Cardiac fibroblast (primary cell): ENCODE measurements around the gene ELL.

Source experiments
- DNase-seq, 2 donors: peaks; one replicate each; pipeline versions ENCODE4 v3.0.0 to v3.0.0-alpha.2; 2010; ENCODE audit warnings: low read depth in 2 of 2
- H3K4me3 ChIP-seq, 2 donors: replicated peaks in 1 of 2; 1 replicate in 1 of 2; 2 replicates in 1 of 2; pipeline ENCODE4 v1.5.1; 2011; ENCODE audit warnings: low read depth in 2 of 2, low read length in 2 of 2, mild to moderate bottlenecking in 2 of 2, moderate library complexity in 1 of 2
- CTCF ChIP-seq: IDR thresholded peaks from one replicate; pipeline ENCODE4 v1.5.1; 2011; ENCODE audit warnings: low read depth, mild to moderate bottlenecking, low read length, inconsistent platforms

ELL gene

DNA sequence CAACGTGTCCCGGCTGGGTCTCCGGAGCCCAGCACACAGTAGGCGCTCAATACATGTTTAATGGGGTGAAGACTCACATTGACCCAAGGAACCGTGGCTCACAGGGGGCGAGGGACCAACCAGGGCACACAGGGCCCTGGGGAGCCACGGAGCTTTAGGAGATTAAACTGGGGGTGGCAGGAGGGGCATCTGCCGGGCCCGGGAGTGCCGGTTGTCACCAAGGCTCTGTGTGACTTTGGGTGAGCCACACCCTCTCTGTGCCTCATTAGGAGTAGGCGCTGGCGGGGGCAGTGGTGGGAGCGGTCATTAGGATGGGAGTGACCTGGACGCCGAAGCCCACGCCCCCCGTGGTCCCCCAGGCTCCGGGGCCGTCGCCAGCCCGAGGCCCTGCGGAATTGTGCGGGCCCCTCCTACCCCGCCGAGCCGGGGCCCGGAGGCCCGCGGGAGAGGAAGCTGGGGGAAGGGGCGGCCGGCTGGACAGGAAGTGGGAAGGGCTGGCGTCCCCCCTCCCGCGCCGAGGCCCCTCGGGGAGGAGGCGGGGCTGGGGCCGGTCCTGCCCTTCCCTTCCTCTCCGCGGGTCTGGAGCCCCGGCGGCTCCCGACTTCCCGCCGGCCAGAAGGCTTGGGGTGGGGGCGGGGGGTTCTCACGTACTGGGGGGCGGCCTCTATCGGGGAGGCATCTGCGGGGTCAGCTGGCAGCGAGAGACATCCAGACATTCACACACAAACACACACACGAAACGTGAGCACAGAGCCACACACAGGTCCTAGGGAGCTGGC lies 104.4 kb downstream of the ELL start:
- TF ChIP-seq CTCF, result no peak
- H3K4me3 ChIP-seq, result peak overlapping the region; percentile 17 to 33
- peak; percentile 78 to 95 for DNase-seq

GRCh38 chr19:18416778-18417249 lies 105.1 kb downstream of the ELL start:
- no peak for TF ChIP-seq CTCF
- peak; percentile 92 to 96 for DNase-seq
- H3K4me3 ChIP-seq, result peak overlapping the region; percentile 17 to 33

DNA sequence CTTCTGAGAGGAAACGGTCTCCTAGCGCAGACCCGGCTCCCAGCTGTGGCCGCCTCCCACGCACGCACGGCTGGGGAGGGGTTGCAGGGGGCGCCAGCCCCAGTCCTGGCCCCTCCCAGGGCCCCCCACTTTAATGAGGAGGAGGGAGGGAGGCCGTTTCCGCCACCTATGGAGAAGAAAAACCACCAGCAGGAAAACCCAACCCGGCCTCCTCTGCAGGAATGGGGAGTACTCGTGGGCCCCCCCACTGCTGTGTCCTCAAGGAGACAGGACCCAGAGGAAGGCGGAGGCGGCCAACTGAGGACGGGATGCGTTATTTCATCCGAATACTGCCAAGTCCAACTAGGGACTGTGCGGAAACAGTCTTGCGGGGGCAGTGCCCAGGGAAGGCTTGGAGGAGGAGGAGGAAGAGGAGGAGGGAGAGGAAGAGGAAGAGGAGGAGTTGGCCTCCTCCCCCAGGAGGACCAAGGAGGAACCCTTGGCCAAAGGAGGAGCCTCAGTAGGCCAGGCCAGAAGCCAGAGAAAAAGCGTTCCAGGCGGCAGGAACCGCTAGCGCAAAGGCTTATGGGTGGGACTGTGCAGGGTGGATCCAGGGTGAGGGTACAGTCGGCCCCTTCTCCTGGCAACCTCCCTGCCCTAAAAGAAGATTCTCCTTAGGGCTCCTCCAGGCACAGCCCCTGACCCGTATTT lies 106.5 kb downstream of the ELL start:
- H3K4me3 ChIP-seq, result peak overlapping the region; percentile 30 to 48
- peak; percentile 80 to 96 for DNase-seq
- no peak for TF ChIP-seq CTCF

DNA sequence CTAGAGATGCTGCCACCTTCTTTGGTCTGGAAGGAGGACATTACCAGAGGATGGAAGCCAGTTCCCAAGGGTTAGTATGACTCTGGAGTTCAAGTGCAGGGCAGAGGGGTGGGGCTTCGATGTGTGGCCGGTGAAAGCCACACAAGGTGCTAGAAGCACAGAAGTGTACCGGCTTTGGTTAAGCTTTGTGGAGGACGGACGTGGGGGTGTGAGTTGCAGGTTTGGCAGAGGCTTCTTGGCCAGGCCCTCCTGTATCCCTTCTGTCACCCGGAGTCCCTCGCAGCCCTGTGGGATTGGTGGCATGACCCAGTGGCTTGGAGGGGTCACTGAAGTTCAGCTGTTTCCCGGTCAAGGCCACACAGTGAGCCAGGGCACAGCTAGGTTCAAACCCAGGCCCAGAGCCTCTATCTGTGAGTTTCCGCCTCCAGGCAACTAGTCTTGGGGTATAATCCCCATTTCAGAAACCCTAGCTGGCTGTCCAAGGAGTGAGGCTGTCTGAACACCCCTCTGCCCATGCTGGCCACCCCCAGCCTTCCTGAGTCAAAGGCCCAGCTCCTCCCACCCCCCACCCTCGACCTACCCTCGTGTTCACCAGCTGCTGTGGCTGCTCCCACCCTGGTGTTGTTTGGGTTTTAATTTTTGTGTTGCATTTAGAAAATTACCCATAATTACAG lies 107.2 kb downstream of the ELL start:
- peak overlapping the region; percentile 30 to 48 for H3K4me3 ChIP-seq
- peak in 1 of 2 donors; percentile 45 for DNase-seq
- no peak for TF ChIP-seq CTCF

GRCh38 chr19:18412610-18413239 lies 109.1 kb downstream of the ELL start:
- H3K4me3 ChIP-seq, result no peak overlapping the region
- DNase-seq, result no peak
- TF ChIP-seq CTCF, result no peak

GRCh38 chr19:18408053-18408476 lies 113.8 kb downstream of the ELL start:
- no peak for DNase-seq
- H3K4me3 ChIP-seq, result no peak overlapping the region
- peak; percentile 46 for TF ChIP-seq CTCF
